NCI-H2227 (cell line): ENCODE data around the gene CIPC.

Experiments used
- DNase-seq: peaks from one replicate; lab custom pipeline; 2025; ENCODE audit not compliant: unreplicated experiment; lab: John Stamatoyannopoulos, UW

The CIPC gene

DNA sequence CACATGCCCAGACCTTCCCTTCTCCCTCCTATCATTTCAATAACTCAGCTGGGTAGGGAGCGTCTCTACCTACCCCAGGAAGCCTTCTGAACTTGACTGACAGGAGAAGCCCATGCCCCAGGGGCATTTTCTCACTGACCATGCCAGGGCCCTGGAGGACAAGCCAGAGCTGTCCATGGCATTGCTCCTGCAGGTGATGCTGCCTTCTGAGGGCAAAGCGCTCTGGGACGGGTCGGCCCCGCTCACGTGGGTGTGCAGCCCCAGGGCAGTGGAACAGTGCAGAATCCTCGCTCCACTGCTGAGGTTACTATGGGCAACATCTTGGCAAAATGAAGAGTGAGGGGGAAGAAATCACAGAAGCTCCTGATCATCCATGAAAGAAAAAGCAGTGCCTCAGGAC, 28.5 kb upstream of the CIPC start:
- DNase-seq = no peak

DNA sequence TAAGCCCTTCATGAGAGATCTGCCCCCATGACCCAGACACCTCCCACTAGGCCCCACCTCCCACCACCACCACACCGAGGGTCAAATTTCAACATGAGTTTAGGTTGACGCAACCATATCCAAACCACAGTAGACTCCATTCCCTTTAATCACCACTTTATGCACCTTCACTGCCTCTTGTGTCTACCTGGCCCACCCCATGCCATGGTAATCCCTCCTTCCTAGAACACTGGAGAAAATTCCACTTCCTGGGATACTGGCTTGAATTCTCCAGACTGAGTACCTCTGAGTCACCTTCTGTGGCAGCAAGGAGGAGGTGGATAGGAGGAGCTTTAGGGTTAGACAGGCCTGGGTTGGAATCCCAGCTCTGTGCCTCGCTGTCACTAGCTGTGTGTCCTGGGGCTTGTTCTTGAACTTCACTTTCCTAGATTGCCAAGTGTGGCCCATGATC, 26.1 kb upstream of the CIPC start:
- no peak for DNase-seq

DNA sequence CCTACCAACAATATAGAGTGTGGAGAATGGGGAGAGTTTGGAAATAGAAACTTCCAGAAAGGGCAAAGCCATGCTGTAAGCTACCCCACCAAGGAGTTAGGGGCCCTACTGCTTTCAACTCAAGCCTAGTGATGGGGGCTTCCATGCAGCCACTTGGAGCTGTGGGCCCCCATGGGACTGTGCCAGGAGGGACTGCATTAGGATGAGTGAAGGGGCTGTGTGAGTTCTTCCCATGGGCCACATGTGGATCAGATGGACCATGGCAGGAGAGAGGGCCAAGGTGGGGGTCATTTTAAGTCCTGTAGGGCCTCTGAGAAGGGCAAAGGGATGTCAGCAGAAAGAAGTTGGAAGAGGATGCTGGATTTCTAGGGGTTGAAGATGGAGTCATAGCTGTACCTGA, 23.1 kb upstream of the CIPC start:
- no peak for DNase-seq

DNA sequence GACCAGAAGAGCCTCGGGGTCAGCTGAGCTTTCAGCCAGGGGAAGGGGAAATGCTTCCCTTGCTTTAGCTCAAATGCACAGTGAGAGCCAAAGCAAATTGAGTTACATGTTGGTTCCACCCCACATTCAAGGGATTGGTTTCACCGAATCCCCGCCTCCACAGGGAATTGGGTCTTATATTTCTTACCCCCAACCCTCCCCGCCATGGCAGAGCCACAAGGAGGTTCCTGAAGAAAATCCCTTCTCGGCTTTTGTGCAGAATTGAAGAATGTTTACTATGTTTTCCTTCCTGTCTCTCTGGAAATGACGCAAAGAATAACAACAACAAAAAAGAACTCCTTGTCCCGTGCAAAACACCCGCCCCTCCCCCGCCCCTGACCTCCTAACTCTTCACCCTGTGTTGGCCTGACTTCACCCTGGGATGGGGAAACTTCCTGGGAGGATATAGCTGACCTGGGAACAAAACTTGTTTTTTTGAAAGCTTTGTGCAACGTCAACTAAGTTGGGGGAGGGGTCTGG, 21.9 kb upstream of the CIPC start:
- DNase-seq = peak; percentile 55

DNA sequence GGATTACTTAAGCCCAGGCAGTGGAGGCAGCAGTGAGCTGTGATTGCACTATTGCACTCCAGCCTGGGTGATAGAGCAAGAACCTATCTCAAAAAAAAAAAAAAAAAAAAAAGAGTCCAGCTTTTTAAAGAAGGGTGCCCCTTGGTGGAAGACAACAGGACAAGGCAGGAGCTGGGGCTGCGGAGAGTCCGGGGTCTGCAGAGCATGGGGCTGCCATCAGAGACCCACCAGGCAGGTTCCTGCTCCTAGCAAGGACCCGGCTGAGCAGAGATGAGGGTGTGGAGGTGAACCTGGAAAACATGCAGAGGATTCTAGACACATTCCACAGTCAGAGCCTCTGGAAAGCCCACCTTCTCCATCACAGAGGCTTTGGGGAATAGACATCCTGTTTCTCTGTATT, 21.0 kb upstream of the CIPC start:
- DNase-seq = no peak

DNA sequence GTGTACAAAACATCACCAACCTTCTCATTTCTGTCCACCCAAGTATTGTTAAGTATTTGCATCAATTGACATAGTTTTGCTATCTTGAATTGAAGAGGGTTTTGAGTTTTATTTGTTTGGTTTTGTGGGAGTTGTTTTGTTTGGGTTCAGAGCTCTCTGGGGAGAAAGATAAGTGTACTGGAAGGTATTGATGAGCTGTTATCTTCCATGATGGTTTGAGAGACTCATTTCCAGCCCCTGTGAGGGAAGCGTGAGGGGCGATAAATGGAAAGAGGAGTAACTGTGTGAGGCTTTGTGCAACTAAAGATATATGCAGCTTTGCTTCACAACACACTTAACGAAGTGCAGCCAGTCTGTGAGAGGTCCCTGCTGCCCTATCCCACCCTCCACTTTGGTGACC, 15.7 kb upstream of the CIPC start:
- DNase-seq = no peak

DNA sequence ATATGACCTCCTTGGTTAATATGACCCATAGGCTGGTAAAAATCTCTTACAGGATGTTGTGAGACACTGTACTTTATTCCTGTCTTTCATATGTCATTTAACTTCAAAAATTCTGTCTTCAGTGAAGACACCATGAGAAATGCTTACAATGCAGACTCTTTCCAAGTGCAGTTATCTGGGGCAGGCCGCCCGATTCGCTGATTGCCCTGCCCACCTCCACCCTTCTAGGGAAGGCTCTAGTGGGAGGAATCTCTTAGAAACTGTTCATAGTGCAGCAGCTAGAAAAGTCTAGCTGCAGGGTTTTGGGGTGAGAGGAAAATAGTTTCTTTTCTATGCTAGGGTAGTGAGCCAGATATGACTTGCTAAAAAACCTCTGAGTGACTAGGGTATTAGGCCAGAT, 15.0 kb upstream of the CIPC start:
- DNase-seq = no peak

DNA sequence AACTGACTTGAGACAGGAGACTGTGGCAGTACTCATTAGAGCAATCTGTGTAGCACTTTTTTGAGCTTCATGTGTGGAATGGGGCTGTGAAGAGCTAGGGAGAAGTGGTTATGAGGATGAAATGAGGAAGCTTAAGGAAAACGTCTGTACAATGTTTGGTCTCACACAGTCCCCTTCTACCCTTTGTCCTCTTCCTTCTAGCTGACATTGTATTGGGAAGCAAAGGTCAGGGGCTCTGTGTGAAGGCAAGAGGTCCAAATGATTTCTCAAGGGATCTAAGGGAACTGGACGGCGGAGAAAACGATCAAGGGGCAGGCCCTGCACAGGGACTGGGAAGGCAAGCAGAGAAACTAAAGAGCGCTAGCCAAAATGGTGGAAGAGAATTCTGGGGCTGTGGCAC, 13.1 kb upstream of the CIPC start:
- DNase-seq = no peak

DNA sequence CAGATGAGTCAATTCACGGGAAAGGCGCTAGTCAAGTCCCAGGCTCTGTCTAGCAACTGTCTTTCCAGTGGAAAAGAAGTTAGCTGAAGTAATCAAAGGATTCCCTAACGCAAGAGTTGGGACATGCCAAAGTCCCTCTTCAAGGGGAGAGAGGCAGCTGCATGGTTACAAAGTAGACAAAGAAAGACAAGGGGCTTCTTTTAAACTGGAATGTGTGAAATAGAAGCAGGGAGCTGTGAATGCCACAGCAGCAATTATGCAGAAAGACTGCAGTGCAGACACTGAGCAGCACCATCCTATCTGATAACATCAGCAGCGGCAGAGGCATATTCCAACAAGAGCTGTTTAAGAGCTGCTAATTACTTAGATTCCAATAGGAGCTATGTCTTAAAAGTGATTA, 12.5 kb upstream of the CIPC start:
- DNase-seq = no peak

DNA sequence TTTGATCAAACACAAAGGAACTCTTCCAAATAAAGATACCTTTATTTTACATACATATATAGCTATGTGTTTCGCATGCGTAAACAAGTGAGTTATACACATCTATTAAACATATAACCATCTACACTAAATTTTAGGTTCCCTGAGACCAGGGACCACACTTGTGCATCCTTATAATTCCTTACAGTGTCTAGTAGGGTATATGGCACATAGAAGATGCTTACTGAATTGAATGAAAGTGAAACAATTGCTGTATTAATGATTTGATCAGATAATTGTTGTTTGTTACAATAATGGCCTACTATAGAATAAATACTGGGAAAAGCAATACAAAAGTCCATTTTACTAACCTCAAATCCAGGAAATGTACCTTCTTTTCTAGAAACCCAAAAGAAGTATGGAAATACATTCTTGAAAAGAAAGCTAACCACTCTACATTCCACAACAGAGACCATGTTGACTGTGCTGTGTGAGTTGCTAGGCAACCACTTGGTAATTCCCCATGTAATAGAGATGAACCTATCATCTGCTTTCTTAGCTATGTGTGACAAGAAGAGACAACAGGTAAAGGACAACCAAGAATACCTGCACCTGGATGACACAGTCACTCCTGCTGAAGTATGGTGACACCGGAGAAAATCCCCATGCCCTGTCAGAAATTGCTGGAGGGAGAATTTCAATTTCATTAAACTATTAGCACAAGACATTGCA, 11.9 kb upstream of the CIPC start:
- peak; percentile 32 for DNase-seq

DNA sequence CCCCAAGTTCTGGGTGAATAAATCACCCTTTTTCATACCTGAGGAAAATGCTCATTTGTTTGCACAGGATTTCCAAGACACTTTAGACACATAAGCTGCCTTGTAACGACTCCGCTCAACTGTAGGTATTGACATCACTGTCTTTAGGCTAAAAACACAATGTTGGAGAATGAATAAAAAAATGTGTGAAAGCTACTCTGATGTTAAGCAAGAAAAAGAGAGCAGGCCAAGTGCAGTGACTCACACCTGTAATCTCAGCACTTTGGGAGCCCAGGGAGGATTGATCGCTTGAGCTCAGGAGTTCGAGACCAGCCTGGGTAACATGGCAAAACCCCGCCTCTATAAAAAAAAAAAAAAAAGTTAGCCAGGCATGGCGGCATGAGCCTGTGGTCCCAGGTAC, 11.1 kb upstream of the CIPC start:
- DNase-seq = no peak

DNA sequence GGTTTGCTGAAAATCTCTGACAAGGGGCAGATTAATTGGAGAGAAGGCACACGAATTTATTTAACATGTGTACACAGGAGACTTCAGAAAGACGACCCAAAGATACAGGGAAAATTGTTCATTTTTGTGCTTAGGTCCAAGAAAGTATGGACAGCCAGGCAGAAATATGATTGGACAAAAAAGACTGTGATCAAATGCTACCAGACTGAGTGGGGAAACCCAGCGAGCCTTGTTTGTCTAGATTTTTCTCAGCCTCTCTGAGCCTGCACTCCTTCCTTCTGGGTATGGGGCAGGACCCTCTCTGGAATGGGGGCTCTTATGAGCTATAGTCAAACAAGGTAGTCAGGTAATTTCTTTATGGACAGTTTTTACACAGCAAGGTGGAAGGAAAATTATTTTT, 10.4 kb upstream of the CIPC start:
- no peak for DNase-seq

DNA sequence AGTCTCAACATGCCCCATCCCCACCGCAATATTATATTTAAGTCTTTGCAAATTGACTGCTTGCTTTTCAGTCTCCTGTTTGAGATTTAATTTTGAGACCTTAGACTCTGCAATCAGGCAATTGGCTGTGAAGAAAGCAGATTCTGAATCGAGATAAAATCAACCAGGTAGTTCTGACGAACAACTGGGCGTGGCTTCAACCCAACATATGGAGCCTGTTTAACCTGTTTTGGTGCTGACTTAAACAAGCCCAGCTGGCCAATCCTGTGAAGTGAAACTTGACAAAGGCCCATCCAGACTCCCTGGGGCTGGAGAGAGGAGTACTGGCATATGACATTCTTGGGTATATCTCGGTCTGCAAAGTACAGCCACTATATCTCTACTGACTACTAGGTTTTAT, 9.8 kb upstream of the CIPC start:
- no peak for DNase-seq

DNA sequence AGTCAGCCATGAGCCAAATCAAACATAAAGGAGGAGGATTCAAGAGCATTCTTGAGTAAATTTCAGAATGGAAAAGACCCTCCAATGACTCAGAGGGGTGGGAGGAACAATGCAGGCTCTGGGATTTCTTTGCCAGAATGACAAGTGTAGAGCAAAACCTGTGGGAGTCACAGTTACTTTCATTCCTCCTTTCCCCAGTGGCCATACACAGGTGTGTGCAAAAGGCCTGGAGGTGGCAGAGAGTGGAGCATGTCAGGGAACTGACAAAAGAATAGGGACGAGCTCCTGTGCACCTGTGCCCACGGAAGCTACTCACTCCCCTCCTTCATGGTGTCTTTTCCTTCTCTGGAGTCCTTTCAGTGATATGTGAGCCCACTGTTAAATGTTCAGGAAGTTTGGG, 9.4 kb upstream of the CIPC start:
- no peak for DNase-seq

DNA sequence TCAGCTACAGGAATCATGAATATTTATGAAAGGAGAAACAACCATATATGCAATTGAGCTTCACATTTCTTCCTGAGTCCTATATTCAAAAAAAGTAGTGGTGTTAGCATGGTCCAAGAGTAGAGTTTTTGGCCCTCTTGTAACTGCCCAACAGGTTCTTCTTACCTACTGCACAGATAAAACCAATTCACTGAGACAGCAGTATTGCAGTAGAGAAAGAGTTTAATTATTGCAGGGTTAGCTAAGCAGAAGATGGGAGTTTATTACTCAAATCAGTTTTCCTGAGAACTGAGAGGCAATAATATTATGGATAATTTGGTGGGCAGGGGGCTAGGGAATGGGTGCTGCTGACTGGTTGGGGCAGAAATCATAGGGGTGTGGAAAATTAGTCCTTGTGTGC, 6.5 kb upstream of the CIPC start:
- DNase-seq = no peak

DNA sequence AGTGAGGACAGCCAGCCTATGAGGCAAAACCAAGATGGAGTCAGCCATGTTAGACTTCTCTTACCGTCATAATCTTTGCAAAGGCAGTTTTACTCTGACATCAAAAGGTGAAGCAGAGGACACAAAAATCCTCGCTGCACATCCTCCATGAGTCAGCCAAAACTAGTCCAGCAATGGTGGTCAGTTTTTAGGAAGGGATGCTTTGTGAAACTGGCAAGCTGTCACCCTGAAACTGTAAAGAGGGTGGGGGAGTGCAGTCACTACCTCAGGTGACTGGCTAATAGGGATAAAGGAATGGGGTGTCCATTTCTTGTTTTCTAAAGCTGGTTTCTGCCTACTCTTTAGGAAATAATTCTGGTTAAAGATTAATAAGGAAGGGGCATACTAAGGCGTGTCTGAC, 5.4 kb upstream of the CIPC start:
- DNase-seq = no peak

DNA sequence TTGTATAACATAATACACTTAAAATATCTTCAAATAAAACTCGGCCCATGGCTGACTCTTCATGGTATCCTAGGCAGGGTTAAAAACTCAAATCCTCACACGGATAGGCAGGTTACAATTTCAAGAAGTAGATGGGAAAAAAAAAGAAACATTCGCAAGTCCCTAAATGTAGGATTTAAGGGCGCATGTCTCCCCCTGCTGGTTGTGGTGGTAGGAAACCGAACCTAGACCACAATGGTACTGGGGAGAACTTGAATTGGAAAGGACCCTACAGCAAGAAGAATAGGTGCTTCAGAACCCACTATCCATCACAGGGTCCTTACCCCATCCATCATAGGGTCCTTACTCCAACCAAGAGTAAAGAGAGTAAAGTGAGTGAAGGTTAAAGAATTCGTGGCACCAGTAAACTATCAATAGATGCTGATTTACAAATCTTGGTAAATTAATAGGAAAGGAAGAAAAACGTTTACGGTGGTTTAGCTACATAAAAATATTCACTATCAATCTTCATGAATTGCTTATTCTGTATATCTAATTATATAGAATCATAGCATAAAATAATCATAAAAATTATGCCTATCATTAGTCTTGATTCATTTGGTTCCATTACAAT, 3.3 kb upstream of the CIPC start:
- DNase-seq = peak; percentile 90

DNA sequence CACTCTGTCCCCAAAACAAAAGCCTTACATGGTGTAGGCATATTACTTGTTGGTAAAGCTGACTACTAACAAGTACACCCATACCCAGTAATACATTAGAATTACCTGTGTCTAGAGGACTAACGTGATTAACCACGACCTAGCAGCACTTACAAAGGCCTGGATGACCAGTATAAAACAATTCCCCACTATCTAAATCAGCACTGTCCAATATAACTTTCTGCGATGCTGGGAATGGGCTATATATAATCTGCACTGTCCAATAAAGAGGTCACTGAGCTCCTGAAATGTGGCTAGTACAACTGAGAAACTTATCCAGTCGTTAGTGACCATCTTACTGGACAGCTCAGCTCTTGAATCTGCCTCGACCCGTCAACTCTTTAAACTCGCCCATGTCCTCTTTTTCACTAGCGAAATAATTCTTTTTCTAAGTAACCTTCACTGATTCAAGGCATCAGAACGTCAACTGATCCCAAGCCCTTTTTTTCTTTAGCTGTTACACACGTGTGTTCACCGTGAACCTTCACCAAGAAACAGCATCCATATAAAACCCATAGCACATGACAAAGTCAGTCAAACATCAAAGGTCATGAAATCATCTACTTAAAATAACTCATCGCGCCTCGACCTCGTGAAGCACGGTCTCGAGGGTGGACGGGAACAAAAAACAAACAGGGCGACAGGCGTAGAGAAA, 905 bp upstream of the CIPC start:
- DNase-seq = no peak

DNA sequence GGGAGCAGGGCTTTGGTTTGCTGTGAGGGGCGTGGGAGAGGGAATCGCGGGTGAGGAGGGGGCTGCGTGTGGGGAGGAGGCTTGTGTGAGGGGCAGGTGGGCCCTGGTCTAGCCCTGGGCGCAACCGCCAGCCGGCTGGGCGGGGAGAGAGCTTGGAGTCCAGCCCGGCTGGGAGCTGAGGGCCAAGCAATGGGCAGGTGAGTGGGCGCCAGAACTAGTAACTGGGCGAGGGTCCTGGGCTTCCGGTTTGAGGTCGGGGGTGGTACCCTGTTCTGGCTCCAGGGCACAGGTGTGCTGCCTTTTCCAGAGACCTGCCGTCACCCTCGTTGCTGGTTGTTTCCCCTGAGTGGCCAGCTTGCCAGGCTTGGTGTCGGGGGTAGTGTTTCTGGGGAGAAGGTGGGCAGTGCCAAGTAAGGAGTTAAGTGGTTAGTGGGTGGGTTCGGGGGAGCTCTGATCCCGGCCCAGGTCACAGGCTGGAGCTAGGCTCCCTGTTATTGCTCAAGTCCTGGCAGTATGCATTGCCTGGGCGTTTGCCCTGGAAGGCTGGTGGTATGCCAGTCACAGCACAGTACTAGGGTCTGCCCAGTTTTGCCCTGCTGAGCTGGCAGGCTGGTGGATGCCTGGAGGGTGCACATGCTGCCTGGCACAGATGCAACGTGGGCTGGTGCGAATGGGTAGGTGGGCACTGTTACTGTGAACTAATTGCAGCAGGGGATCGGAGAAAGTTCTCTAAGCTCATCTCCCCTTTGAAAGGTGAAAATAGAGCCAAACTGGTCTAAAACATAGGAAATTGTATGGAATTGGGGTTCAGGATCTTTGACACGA, 683 bp downstream of the CIPC start:
- peak; percentile 46 for DNase-seq

DNA sequence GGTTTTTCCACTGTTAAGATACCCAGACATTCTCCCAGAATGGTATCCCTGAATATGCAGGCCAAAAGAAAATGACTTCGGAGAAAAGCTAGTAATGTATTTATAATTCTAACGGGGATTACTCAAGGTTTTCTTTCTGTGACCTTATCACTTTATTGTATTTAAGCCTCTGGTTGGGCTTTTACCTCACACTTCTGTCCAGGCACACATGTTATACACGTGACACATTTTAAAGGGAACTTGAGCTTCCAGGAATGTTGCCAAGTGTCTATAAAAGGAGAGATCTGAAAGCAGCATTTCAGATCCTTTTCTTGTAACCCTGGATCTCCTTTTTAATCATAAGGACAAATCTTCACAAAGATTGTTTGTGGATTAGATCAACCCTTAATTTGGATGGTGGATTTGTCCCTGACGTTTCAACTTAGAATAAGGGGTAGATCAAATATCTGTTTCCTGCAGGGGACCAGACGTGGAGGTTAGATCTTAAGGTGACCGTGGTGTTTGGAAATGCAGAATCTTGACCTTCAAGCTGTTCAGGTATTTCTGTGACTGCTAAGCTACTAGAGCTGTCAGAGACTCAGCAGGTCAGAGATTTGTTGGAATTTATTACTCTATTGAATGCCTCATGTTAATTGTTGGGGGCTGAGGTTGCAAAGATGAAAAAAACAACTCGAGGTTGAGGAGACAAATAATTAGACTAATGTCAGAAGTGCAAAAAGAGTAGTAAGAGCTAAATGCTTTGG, 1.5 kb downstream of the CIPC start:
- peak; percentile 26 for DNase-seq

DNA sequence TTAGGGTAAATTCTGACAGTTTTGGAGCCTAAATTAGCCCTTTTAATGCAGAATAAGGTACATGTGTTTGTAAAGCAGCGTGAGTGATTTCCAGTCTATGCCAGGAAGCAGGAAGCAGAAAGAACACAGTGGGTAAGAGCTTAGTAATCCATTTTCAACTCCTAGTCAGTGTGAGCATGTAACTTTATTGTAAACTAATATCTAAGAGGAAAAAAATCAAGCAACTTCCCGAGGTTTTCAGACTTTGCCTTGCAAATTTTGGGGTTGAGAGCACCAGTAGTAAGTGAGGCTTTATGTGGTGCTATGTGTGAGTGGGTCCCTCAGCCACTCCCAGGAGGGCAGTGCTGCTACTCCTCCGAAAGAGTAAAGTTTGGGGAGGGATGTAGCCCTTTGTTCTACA, 2.9 kb downstream of the CIPC start:
- no peak for DNase-seq
